ENCODE results near the gene FLAD1. TPM values are rescaled to one million over a fixed set of nuclear protein-coding genes. Genes with fewer than 3 reads are reported as not detected.

Gene FLAD1
- total RNA-seq, 1 experiment from 2014 or later: 72.8 TPM

- no peak for TF ChIP-seq POLR2AphosphoS5 (IDR thresholded peaks at IDR 0.05; ENCODE audit: low read depth, low read length)
- TF ChIP-seq SIN3A (IDR thresholded peaks at IDR 0.05; ENCODE audit: borderline replicate concordance, insufficient read depth, low read depth, low read length): no peak
- no peak for TF ChIP-seq REST (IDR thresholded peaks at IDR 0.05; ENCODE audit: insufficient read depth in 1 of 2, low read depth in 2 of 2, low read length in 1 of 2)
- no peak for TF ChIP-seq TCF7L2 (IDR thresholded peaks at IDR 0.05; ENCODE audit: low read depth, low read length)
- TF ChIP-seq, protein P1, sequence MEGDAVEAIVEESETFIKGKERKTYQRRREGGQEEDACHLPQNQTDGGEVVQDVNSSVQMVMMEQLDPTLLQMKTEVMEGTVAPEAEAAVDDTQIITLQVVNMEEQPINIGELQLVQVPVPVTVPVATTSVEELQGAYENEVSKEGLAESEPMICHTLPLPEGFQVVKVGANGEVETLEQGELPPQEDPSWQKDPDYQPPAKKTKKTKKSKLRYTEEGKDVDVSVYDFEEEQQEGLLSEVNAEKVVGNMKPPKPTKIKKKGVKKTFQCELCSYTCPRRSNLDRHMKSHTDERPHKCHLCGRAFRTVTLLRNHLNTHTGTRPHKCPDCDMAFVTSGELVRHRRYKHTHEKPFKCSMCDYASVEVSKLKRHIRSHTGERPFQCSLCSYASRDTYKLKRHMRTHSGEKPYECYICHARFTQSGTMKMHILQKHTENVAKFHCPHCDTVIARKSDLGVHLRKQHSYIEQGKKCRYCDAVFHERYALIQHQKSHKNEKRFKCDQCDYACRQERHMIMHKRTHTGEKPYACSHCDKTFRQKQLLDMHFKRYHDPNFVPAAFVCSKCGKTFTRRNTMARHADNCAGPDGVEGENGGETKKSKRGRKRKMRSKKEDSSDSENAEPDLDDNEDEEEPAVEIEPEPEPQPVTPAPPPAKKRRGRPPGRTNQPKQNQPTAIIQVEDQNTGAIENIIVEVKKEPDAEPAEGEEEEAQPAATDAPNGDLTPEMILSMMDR (IDR thresholded peaks at IDR 0.05): no peak
- ATAC-seq (no peak), DNase-seq (ENCODE audit: low read depth, low spot score) (no peak)
- H3K4me1 ChIP-seq (ENCODE audit: control insufficient read depth, insufficient read depth, low read length): no peaks in the 10 kb centered on the region
- ChIA-PET CTCF (no interaction called here), POLR2A (interaction anchor here (0.7 kb wide), 2 partner anchors 20 to 357 kb away, joined by 3 to 21 read pairs; no protein-coding TSS in a partner anchor)
- no peak overlapping the region for H3K4me3 ChIP-seq (ENCODE audit: low read depth in 2 of 2, low read length in 2 of 2)
- no peaks in the 10 kb centered on the region for H3K27me3 ChIP-seq (ENCODE audit: control insufficient read depth, insufficient read depth, low read length)
- no peaks in the 10 kb centered on the region for H3K36me3 ChIP-seq (ENCODE audit: control insufficient read depth, insufficient read depth, low read length)
- no peaks in the 10 kb centered on the region for H3K9me3 ChIP-seq (ENCODE audit: control insufficient read depth, insufficient read depth, low read depth, low read length)
- intact Hi-C loops (cut with micrococcal nuclease; ENCODE audit: unreplicated experiment): no loop called here
- H3K27ac ChIP-seq (ENCODE audit: low read length): no peak overlapping the region
- BruUV-seq (replicated peaks): no TSS peak
- in situ Hi-C loops (cut with HindIII; ENCODE audit: low pct_unique_long_range_greater_than_20kb, low sequenced_read_pairs): no loop called here
Measured at GRCh38 chr1:155040358-155041093, 57.4 kb downstream of the FLAD1 start.

Small RNA genes lying within 50 kb of the gene (microRNA-seq; reads per million reads assigned to microRNA genes)
- gene MIR4258 (ENCODE audit: unreplicated experiment): not detected

Other genes with a start within 250 kb of the FLAD1 start
- 0.05 TPM for gene KCNN3, start 113.1 kb upstream of the FLAD1 start, total RNA-seq (2021; ENCODE audit: unreplicated experiment)
- 42.2 TPM for gene PMVK, start 46.6 kb upstream of the FLAD1 start, total RNA-seq (2021; ENCODE audit: unreplicated experiment)
- gene PBXIP1, start 27.2 kb upstream of the FLAD1 start, total RNA-seq (2021; ENCODE audit: unreplicated experiment): 40.7 TPM
- 41.1 TPM for gene PYGO2, start 21.6 kb upstream of the FLAD1 start, total RNA-seq (2021; ENCODE audit: unreplicated experiment)
- 373 TPM for gene SHC1, start 12.6 kb upstream of the FLAD1 start, total RNA-seq (2021; ENCODE audit: unreplicated experiment)
- 212 TPM for gene CKS1B, start 8.7 kb upstream of the FLAD1 start, total RNA-seq (2021; ENCODE audit: unreplicated experiment)
- gene LENEP, start 10.2 kb downstream of the FLAD1 start, total RNA-seq (2021; ENCODE audit: unreplicated experiment): 0.67 TPM
- gene ZBTB7B, start 19.5 kb downstream of the FLAD1 start, total RNA-seq (2021; ENCODE audit: unreplicated experiment): 55.8 TPM
- 0.13 TPM for gene DCST2, start 50.4 kb downstream of the FLAD1 start, total RNA-seq (2021; ENCODE audit: unreplicated experiment)
- not detected for gene DCST1, start 50.5 kb downstream of the FLAD1 start, total RNA-seq (2021; ENCODE audit: unreplicated experiment)
- gene ADAM15, start 68.0 kb downstream of the FLAD1 start, total RNA-seq (2021; ENCODE audit: unreplicated experiment): 41.7 TPM
- gene EFNA4, start 80.4 kb downstream of the FLAD1 start, total RNA-seq (2021; ENCODE audit: unreplicated experiment): 8.0 TPM
- gene EFNA3, start 95.5 kb downstream of the FLAD1 start, total RNA-seq (2021; ENCODE audit: unreplicated experiment): 2.3 TPM
- gene EFNA1, start 144.5 kb downstream of the FLAD1 start, total RNA-seq (2021; ENCODE audit: unreplicated experiment): 23.8 TPM
- gene SLC50A1, start 152.5 kb downstream of the FLAD1 start, total RNA-seq (2021; ENCODE audit: unreplicated experiment): 67.4 TPM
- gene DPM3, start 157.2 kb downstream of the FLAD1 start, total RNA-seq (2021; ENCODE audit: unreplicated experiment): 66.0 TPM
- 155 TPM for gene KRTCAP2, start 190.0 kb downstream of the FLAD1 start, total RNA-seq (2021; ENCODE audit: unreplicated experiment)
- gene TRIM46, start 190.5 kb downstream of the FLAD1 start, total RNA-seq (2021; ENCODE audit: unreplicated experiment): 3.8 TPM
- gene THBS3, start 224.6 kb downstream of the FLAD1 start, total RNA-seq (2021; ENCODE audit: unreplicated experiment): 35.9 TPM
- gene MTX1, start 225.4 kb downstream of the FLAD1 start, total RNA-seq (2021; ENCODE audit: unreplicated experiment): 53.6 TPM

All from Panc1 (cell line).